Chondrocyte (in vitro differentiated cells): Measurements from ENCODE around the gene IL21R. TPM values are rescaled to one million over a fixed set of nuclear protein-coding genes. Genes with fewer than 3 reads are reported as not detected.

ENCODE experiments used
- DNase-seq: peaks from one replicate; pipeline ENCODE4 v3.0.0; 2021; ENCODE audit warnings: mixed read lengths, low spot score
- H3K27ac Mint-ChIP-seq: one replicate; pipeline ENCODE4 v1.8.0; 2021; ENCODE audit warnings: mild to moderate bottlenecking, moderate library complexity, mixed read lengths; ENCODE audit not compliant: unreplicated experiment
- H3K27me3 Mint-ChIP-seq: 2 replicates; pipeline ENCODE4 v1.8.0; 2021; ENCODE audit warnings: low read depth, mixed read lengths
- H3K36me3 Mint-ChIP-seq: 2 replicates; pipeline ENCODE4 v1.8.0; 2021; ENCODE audit warnings: low read depth, mixed read lengths
- H3K4me1 Mint-ChIP-seq: 2 replicates; pipeline ENCODE4 v1.8.0; 2021; ENCODE audit warnings: low read depth, mild to moderate bottlenecking, mixed read lengths
- H3K4me3 Mint-ChIP-seq: one replicate; pipeline ENCODE4 v1.8.0; 2021; ENCODE audit warnings: mild to moderate bottlenecking, moderate library complexity, mixed read lengths; ENCODE audit not compliant: unreplicated experiment
- H3K9me3 Mint-ChIP-seq: 2 replicates; pipeline ENCODE4 v1.8.0; 2021; ENCODE audit warnings: low read depth, mixed read lengths
- total RNA-seq: library from RNA; stranded (reverse); gene quantifications from 3 replicates; pipeline ENCODE4 v1.2.1, GENCODE V29; 2021
- TF ChIP-seq, protein P1 (sequence below): fragments of 200-600 bp; sonication (generic); IDR thresholded peaks from 2 replicates; pipeline ENCODE4 v1.5.0; 2021; ENCODE audit warnings: antibody characterized with exemption, mild to moderate bottlenecking, moderate library complexity

The IL21R gene
- total RNA-seq, 1 donor from 2014 or later = 2.2 TPM

DNA sequence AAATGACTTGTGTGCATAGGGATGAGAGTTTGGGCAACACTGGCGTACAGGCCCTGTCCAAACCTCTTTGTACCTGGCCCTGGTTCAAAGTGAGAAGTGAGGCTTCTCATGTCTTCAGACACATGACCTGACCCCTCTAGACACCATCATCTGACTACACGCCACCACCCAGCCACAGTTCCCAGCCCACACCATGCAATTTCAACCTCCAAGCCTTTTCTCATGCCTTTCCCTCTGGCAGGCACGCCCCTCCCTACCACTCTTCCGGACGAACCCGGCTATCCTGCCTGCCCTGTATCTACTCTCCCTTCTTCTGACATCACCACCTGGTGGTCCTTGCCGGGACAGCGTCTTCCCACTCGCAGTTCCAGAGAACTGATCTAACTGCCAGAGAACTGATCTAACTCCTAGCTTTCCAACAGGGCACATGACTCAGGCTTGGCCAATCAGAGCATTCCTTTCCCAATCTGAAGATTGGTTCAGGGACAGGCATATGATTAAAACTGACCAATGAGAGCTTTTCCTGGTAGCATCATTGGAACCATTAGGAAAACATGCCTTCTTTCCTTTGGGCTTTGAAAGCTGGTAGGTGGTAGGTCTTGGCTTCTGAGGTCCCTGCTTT, 27.1 kb upstream of the IL21R start:
- no peak overlapping the region for H3K27ac Mint-ChIP-seq
- H3K36me3 Mint-ChIP-seq = no peaks in the 10 kb centered on the region
- no peaks in the 10 kb centered on the region for H3K27me3 Mint-ChIP-seq
- DNase-seq = no peak
- TF ChIP-seq, protein P1, sequence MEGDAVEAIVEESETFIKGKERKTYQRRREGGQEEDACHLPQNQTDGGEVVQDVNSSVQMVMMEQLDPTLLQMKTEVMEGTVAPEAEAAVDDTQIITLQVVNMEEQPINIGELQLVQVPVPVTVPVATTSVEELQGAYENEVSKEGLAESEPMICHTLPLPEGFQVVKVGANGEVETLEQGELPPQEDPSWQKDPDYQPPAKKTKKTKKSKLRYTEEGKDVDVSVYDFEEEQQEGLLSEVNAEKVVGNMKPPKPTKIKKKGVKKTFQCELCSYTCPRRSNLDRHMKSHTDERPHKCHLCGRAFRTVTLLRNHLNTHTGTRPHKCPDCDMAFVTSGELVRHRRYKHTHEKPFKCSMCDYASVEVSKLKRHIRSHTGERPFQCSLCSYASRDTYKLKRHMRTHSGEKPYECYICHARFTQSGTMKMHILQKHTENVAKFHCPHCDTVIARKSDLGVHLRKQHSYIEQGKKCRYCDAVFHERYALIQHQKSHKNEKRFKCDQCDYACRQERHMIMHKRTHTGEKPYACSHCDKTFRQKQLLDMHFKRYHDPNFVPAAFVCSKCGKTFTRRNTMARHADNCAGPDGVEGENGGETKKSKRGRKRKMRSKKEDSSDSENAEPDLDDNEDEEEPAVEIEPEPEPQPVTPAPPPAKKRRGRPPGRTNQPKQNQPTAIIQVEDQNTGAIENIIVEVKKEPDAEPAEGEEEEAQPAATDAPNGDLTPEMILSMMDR = peak; percentile 75
- peaks cover 6% of the 10 kb centered on the region for H3K9me3 Mint-ChIP-seq
- peaks cover 4% of the 10 kb centered on the region for H3K4me1 Mint-ChIP-seq
- H3K4me3 Mint-ChIP-seq = no peak overlapping the region

DNA sequence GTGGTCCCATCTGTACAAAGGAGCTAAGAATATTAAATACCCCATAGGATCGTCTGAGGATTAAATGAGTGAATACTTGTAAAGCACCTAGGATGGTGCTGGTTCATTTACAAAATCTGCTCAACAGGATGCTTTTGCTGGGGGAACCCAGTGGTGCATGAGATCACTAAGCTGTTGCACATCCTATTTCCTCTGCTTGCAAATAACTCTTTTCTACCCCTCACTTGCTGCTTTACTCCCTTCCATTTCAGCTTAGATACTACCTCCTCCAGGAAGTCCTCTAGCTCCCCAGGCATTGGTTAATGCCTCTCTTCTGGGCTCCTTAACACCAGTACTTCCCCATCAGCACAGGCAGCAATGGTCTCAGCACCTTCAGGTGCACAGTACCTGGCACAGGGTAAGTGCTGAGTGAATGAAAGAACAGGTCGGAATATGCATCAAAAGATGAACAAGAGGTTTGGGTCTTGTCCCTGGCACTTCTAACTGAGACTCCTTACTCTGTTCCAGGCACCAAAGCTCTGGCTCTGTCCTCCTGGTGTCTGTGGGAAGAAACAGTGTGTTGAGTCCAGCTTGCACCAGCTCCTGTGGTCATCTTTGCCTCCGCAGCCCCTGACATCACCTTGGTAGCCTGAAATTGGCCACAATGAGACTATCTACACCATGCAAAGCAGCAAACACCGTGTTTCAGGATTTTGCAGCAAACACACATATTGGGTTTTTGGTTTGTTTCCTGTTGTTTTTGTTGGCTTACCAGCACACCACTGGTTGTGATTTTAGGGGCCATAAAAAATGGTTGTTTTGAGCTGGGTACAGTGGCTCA, 24.1 kb upstream of the IL21R start:
- no peaks in the 10 kb centered on the region for H3K27me3 Mint-ChIP-seq
- no peak for DNase-seq
- H3K27ac Mint-ChIP-seq = no peak overlapping the region
- H3K4me3 Mint-ChIP-seq = no peak overlapping the region
- TF ChIP-seq, protein P1 = no peak
- no peaks in the 10 kb centered on the region for H3K9me3 Mint-ChIP-seq
- no peaks in the 10 kb centered on the region for H3K36me3 Mint-ChIP-seq
- H3K4me1 Mint-ChIP-seq = peaks cover 4% of the 10 kb centered on the region

DNA sequence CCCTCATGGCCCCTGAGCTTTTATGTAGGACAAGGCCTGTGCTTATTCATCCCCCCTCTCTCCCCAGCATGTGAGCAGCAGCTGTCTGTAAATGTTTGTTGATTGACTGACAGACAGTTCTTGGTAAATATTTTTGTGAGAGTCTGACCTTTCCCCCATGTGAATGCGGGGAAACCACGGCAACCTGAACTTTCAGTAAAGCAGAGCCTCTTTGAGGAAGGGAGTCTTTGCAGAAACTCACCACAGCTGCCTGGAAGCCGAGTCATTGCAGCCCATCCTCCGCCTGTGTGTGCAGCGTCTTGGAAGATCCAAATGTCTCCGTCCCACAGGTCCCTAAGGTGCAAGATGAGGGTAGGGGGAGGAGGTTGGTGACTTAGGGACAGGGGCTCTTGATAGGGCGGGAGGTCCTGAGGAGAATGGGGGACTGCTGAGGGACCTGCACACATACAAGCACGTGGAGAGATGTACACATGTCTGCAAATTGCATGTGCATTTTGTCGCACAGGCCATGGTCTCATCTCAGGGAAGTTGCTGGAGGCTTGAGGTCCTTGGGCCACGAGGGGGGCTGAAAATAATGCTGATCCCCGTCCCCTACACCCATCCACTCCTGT, 23.0 kb upstream of the IL21R start:
- Mint-ChIP-seq H3K4me1 (peaks cover 4% of the 10 kb centered on the region), H3K9me3 (peaks cover under 1% of the 10 kb centered on the region), H3K27ac (peak overlapping the region; percentile 29), H3K36me3 (no peaks in the 10 kb centered on the region), H3K4me3 (no peak overlapping the region), H3K27me3 (no peaks in the 10 kb centered on the region)
- DNase-seq = no peak
- TF ChIP-seq, protein P1 = no peak

DNA sequence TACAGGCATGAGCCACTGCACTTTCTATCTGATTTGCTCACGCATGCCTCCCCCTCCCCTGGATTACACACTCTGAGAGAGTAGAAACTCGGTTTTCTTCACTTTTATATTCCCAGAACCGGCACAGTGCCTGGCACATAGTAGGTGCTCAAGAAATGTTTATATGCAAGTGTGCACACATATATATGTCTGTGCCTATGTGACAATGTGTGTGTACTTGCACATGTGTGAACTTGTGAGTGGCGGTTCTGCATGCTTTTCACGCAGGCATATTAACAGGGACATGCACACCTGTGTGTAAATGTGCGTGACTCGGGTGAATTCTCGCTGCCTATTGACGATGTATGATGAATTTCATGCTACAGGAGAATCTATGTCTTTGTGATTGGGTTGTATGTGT, 22.1 kb upstream of the IL21R start:
- no peak overlapping the region for H3K27ac Mint-ChIP-seq
- peaks cover 5% of the 10 kb centered on the region for H3K36me3 Mint-ChIP-seq
- no peaks in the 10 kb centered on the region for H3K27me3 Mint-ChIP-seq
- H3K9me3 Mint-ChIP-seq = peaks cover 6% of the 10 kb centered on the region
- H3K4me3 Mint-ChIP-seq = no peak overlapping the region
- TF ChIP-seq, protein P1 = no peak
- peaks cover 4% of the 10 kb centered on the region for H3K4me1 Mint-ChIP-seq
- no peak for DNase-seq

DNA sequence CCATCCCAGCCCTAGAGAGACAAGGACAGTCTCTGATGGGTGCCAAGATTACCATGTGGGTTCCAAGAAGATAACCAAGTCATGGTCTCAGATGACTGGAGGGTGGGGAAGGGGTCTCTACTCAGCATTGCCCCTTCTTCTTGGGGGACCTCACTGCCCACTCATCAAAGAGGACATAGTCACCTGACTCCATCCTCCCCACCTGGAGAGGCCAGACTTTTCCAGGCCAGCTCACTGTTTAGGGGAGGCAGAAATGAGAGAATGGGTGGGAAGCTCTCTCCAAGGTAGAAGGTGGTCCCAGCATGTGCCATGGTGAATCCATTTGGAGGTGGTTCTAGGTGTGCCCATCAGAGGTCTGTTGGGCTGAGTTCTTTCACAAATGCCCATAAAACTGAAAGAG, 20.7 kb upstream of the IL21R start:
- peaks cover 4% of the 10 kb centered on the region for H3K4me1 Mint-ChIP-seq
- TF ChIP-seq, protein P1 = no peak
- H3K27me3 Mint-ChIP-seq = no peaks in the 10 kb centered on the region
- H3K9me3 Mint-ChIP-seq = peaks cover 8% of the 10 kb centered on the region
- peaks cover 5% of the 10 kb centered on the region for H3K36me3 Mint-ChIP-seq
- DNase-seq = no peak
- no peak overlapping the region for H3K4me3 Mint-ChIP-seq
- H3K27ac Mint-ChIP-seq = no peak overlapping the region
